GM12874 (cell line): ENCODE measurements around the gene UQCC3.

Experiments used
- TF ChIP-seq, protein P1 (sequence below): IDR thresholded peaks from 2 replicates; pipeline ENCODE4 v1.5.1; 2011; ENCODE audit warnings: low read depth, mild to moderate bottlenecking, control low read depth, low read length, moderate library complexity; ENCODE audit not compliant: insufficient read depth

The UQCC3 gene

DNA sequence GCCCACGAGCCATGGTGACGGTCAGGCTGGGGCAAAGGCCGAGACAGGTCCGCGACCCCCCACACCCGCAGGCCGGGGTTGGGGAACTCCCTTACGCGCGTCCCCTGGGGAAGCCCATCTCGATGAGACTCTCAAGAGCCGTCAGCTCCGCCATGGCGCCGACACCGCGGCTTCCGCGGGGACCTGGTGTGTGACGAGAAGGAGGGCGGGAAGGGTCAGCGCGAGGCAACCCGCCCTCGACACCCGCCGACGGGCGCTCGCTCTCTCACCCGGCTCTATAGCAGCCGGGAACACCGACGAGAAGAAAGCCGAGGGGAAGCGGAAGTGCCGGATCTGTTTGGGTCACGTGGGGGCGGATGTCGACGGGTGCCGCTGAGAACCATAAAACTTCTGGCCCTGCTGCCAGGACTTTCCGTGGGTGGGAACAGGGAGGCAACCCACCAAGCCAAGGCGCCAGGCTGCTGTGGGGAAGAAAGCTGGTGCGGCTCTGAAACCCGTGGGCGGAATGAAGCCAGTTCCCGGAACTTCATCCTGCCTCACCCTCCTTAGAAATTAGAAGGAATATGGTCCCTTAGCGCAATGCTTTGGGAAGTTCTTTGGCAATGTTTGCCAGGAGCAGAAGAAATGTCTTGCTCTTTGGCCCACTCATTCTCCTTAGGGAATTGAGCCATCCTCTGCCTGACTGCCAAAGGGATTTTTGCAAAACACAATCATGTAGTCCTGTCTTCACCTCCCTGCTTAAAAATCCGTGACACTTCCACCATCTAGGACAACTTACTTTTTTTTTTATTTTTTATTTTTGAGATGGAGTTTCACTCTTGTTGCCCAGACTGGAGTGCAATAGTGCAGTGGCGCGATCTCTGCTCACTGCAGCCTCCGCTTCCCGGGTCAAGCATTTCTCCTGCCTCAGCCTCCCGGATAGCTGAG is 7.6 kb downstream of the UQCC3 start, which contains the start of gene UBXN1:
Gene UBXN1 (minus strand): TSS at position 304 of the 927 bp plus-strand sequence. CDS start 150 bp downstream, at position 154.
- TF ChIP-seq, protein P1, sequence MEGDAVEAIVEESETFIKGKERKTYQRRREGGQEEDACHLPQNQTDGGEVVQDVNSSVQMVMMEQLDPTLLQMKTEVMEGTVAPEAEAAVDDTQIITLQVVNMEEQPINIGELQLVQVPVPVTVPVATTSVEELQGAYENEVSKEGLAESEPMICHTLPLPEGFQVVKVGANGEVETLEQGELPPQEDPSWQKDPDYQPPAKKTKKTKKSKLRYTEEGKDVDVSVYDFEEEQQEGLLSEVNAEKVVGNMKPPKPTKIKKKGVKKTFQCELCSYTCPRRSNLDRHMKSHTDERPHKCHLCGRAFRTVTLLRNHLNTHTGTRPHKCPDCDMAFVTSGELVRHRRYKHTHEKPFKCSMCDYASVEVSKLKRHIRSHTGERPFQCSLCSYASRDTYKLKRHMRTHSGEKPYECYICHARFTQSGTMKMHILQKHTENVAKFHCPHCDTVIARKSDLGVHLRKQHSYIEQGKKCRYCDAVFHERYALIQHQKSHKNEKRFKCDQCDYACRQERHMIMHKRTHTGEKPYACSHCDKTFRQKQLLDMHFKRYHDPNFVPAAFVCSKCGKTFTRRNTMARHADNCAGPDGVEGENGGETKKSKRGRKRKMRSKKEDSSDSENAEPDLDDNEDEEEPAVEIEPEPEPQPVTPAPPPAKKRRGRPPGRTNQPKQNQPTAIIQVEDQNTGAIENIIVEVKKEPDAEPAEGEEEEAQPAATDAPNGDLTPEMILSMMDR = no peak

DNA sequence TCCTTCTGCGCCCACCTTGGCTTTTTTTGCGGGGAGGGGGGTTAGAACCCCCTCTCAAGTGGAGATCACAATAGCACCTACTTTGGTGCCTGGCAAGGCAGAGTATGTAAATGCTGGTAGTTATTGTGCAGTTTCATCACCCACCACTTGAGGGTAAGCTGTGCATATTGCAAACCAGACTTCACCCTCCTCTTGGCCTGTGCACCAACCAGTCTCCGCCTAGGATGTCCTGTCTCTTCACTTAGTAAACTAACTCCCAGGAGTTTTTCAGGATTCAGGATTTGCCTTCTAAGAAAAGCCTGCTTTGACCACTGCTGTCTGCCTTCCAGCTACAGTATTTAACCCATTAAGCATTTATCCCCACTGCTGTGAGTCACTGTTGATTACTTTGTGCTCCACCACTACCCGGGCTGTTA is 9.4 kb downstream of the UQCC3 start:
- TF ChIP-seq, protein P1 = peak; percentile 65

DNA sequence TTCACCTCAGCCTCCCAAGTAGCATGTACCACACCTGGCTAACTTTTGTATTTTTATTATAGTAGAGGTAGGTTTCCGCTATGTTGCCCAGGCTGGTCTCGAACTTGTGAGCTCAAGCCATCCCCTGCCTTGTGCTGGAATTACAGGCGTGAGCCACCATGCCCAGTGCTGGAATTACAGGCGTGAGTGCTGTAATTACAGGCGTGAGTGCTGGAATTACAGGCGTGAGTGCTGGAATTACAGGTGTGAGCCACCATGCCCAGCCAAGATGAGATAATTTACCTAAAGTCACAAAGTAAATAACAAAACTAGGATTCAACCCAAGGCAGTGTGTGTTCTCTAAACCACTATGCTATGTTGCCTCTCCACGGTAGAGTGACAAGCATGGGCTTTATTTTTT is 11.0 kb downstream of the UQCC3 start:
- TF ChIP-seq, protein P1 = no peak

DNA sequence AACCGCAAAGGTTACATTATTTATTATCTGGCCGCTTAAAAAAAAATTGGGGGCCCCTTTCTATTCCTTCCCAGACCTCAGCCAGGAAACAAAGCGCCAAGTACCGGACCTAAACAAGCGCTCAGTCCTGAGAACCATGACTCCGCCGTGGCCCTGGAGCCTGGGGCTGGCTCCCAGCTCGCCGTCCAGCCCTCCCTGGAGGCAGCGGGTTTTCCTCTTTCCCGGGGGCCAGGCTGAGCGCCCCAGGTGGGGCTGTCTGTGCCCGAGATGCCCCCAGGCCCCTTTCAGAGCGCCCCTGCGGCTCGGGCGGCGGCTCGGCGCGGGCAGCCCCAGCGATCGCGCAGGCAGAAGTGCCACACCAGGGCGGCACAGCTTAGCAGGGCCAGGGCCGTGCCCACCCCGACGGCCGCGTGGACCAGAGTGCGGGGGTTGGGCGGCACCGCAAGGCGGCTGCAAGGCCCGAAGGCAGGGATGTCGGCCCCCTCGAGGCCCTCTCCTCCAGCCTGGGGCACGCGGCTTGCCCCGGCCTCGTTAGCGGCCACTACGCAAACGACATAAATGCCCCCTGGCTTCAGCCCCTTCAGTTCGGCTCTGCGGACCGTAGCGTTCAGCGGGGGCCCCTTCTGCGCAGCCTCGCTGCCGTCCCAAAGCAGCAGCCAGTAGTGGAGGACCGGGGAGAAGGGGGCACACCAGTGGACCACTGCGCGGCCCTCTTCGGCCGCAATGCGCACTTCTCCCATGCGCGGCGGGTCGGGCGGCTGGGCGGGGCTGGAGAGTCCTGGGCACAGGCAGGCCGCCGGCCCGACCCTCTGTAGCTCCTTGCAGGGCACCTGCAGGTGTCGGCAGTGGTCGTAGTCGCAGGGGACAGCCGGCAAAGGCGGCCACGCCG is 16.3 kb downstream of the UQCC3 start:
- TF ChIP-seq, protein P1 = no peak

DNA sequence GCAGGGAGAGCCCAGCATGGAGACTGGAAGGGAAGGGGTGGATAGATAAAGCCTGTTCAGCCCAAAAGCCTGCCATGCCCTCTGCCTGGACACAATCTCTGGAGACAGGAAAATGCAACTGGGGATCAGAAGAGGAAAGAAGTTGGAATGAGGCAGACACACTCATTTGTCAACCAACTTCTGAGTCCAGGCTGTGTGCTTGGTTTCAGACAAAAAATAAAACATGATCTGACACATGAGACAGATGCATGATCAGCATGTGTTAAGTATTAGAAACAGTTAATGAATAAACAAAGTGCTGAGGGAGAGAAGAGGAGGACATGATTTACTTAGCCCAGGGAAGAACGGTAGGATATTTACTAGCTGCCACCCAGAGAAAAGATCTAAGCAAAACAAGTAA is 17.0 kb downstream of the UQCC3 start:
- TF ChIP-seq, protein P1 = no peak

GRCh38 chr11:62689421-62690183 is 18.1 kb downstream of the UQCC3 start, which contains the start of gene LRRN4CL:
Gene LRRN4CL, minus strand, starts transcription at chr11:62689530. Its CDS starts 1,022 bp downstream, at chr11:62688508.
- TF ChIP-seq, protein P1 = no peak
